PC-3 (cell line): Measurements from ENCODE around the gene CFAP73. TPM values are rescaled to one million over a fixed set of nuclear protein-coding genes. Genes with fewer than 3 reads are reported as not detected.

ENCODE experiments used
- ATAC-seq: fragments of 200-7000 bp; cut with Tn5 transposase; 2 replicates; pipeline ENCODE4 v1.9.1; 2020; ENCODE audit warnings: mild to moderate bottlenecking, moderate library complexity
- BruUV-seq: library from RNA; stranded (reverse); fragments of 400-500 nt; replicated peaks from 2 replicates; lab custom pipeline; 2021; lab: Mats Ljungman, UMichigan
- CTCF ChIA-PET: fragments of 300-600 bp; sonication (Branson Sonifier 250); formaldehyde crosslinking; loops from one replicate; lab custom pipeline; 2022; ENCODE audit warnings: antibody characterized with exemption; lab: Charles Lee
- POLR2A ChIA-PET: fragments of 300-600 bp; sonication (Branson Sonifier 250); formaldehyde crosslinking; loops from one replicate; lab custom pipeline; 2022; ENCODE audit warnings: antibody characterized with exemption; ENCODE audit not compliant: unreplicated experiment; lab: Charles Lee
- DNase-seq: peaks from one replicate; pipeline ENCODE4 v3.0.0-alpha.2; 2015
- H2AFZ ChIP-seq: fragments of 300-600 bp; sonication (generic); 2 replicates; pipeline ENCODE4 v1.6.0; 2016; ENCODE audit warnings: antibody characterized with exemption, low read length
- H3F3A ChIP-seq: fragments of 300-600 bp; sonication (generic); one replicate; pipeline ENCODE4 v1.6.0; 2017; ENCODE audit warnings: antibody characterized with exemption, low read length, control low read depth, mild to moderate bottlenecking; ENCODE audit not compliant: unreplicated experiment
- H3K27ac ChIP-seq: fragments of 300-600 bp; sonication (generic); 2 replicates; pipeline ENCODE4 v1.5.1; 2016; ENCODE audit warnings: mild to moderate bottlenecking, low read length
- H3K27me3 ChIP-seq: fragments of 300-600 bp; sonication (generic); 2 replicates; pipeline ENCODE4 v1.6.1; 2016; ENCODE audit warnings: low read length, mixed read lengths
- H3K36me3 ChIP-seq: fragments of 300-600 bp; sonication (generic); 2 replicates; pipeline ENCODE4 v1.6.1; 2016; ENCODE audit warnings: low read depth, mixed run types, low read length, mixed read lengths
- H3K4me1 ChIP-seq: fragments of 300-600 bp; sonication (generic); 2 replicates; pipeline ENCODE4 v1.5.1; 2016; ENCODE audit warnings: low read length; ENCODE audit not compliant: insufficient read depth
- H3K4me2 ChIP-seq: fragments of 300-600 bp; sonication (generic); 2 replicates; pipeline ENCODE4 v1.6.0; 2016; ENCODE audit warnings: low read length
- H3K4me3 ChIP-seq: fragments of 300-600 bp; sonication (generic); 2 replicates; pipeline ENCODE4 v1.5.1; 2016; ENCODE audit warnings: mild to moderate bottlenecking, low read length, mixed read lengths
- H3K79me2 ChIP-seq: fragments of 300-600 bp; sonication (generic); 2 replicates; pipeline ENCODE4 v1.6.1; 2017; ENCODE audit warnings: low read length, mixed read lengths
- H3K9ac ChIP-seq: fragments of 300-600 bp; sonication (generic); 2 replicates; pipeline ENCODE4 v1.6.0; 2016; ENCODE audit warnings: mild to moderate bottlenecking, low read length
- H3K9me2 ChIP-seq: fragments of 300-600 bp; sonication (generic); replicated peaks from 2 replicates; pipeline ENCODE4 v1.6.1; 2016; ENCODE audit warnings: mixed run types, low read length, mixed read lengths
- H3K9me3 ChIP-seq: fragments of 300-600 bp; sonication (generic); 2 replicates; pipeline ENCODE4 v1.6.1; 2016; ENCODE audit warnings: low read length, mixed read lengths
- H4K20me1 ChIP-seq: fragments of 300-600 bp; sonication (generic); 2 replicates; pipeline ENCODE4 v1.6.1; 2016; ENCODE audit warnings: low read length, mixed read lengths
- CTCF ChIP-seq: fragments of 300-600 bp; sonication (generic); conservative IDR thresholded peaks from 2 replicates; pipeline ENCODE4 v1.5.1; 2017; ENCODE audit warnings: antibody characterized with exemption, low read depth, mild to moderate bottlenecking, low read length
- EZH2 ChIP-seq: fragments of 300-600 bp; sonication (generic); IDR thresholded peaks from one replicate; pipeline ENCODE4 v1.6.1; 2017; ENCODE audit warnings: antibody characterized with exemption, mild to moderate bottlenecking, low read length; ENCODE audit not compliant: unreplicated experiment
- EZH2phosphoT487 ChIP-seq: fragments of 300-600 bp; sonication (generic); IDR thresholded peaks from 2 replicates; pipeline ENCODE4 v1.6.1; 2018; ENCODE audit warnings: mild to moderate bottlenecking, antibody characterized with exemption, low read length, borderline replicate concordance
- intact Hi-C: fragments of 100-400 bp; cut with micrococcal nuclease; formaldehyde crosslinking; loops from 2 replicates; pipeline ENCODE4 v1.9.0; 2023
- total RNA-seq: library from RNA; depleted of rRNA; stranded (reverse); fragments of >200 nt; gene quantifications from 2 replicates; pipeline ENCODE4 v1.2.3, GENCODE V29; 2014

Gene CFAP73
- total RNA-seq, 1 experiment from 2014 or later, result not detected

- ATAC-seq, result no peak
- intact Hi-C loops, result no loop called here
- Histone ChIP-seq H4K20me1 (no peaks in the 10 kb centered on the region), H3K9ac (no peak overlapping the region), H3K27me3 (peaks cover 6% of the 10 kb centered on the region; the same call in 1 of the 2 replicates), H2AFZ (no peak overlapping the region), H3K79me2 (no peaks in the 10 kb centered on the region), H3K36me3 (no peaks in the 10 kb centered on the region), H3K4me2 (no peak overlapping the region), H3F3A (no peaks in the 10 kb centered on the region), H3K9me3 (0 out of 2 replicates have a peak, but pooled peaks cover 4% of the 10 kb centered on the region), H3K9me2 (no peaks in the 10 kb centered on the region), H3K4me3 (no peak overlapping the region), H3K4me1 (no peaks in the 10 kb centered on the region), H3K27ac (no peak overlapping the region)
- ChIA-PET POLR2A (no interaction called here), CTCF (no interaction called here)
- BruUV-seq, result no TSS peak
- no peak for TF ChIP-seq CTCF
- no peak for TF ChIP-seq EZH2phosphoT487
- no peak for TF ChIP-seq EZH2
- no peak for DNase-seq
Observed at GRCh38 chr12:113118142-113118541, 31.4 kb upstream of the CFAP73 start.

- Histone ChIP-seq H3K4me1 (no peaks in the 10 kb centered on the region), H4K20me1 (no peaks in the 10 kb centered on the region), H3K27ac (no peak overlapping the region), H3K4me3 (no peak overlapping the region), H3K9me3 (0 out of 2 replicates have a peak, but pooled peaks cover 5% of the 10 kb centered on the region), H2AFZ (no peak overlapping the region), H3K79me2 (no peaks in the 10 kb centered on the region), H3K4me2 (no peak overlapping the region), H3F3A (no peaks in the 10 kb centered on the region), H3K36me3 (no peaks in the 10 kb centered on the region), H3K9me2 (no peaks in the 10 kb centered on the region), H3K27me3 (peaks cover 9% of the 10 kb centered on the region; the same call in 1 of the 2 replicates), H3K9ac (no peak overlapping the region)
- BruUV-seq, result no TSS peak
- no peak for DNase-seq
- intact Hi-C loops, result no loop called here
- ATAC-seq, result no peak
- TF ChIP-seq CTCF (no peak), EZH2 (no peak), EZH2phosphoT487 (no peak)
- ChIA-PET CTCF (no interaction called here), POLR2A (no interaction called here)
Observed at GRCh38 chr12:113119980-113120669, 29.4 kb upstream of the CFAP73 start.
